Bronchial epithelial cell (primary cell): ENCODE results near the gene TMEM87A. TPM values are rescaled to one million over a fixed set of nuclear protein-coding genes. Genes with fewer than 3 reads are reported as not detected.

ENCODE experiments used
- DNase-seq: peaks from one replicate; pipeline ENCODE4 v3.0.0-alpha.2; 2010; ENCODE audit warnings: low read depth
- FAIRE-seq: peaks from 2 replicates; lab custom pipeline; 2011; peaks lifted over from hg19 to GRCh38; lab: Jason Lieb, UNC
- H3K27me3 ChIP-seq: 2 replicates; pipeline ENCODE4 v1.5.1; 2011; ENCODE audit warnings: low read length; ENCODE audit not compliant: control insufficient read depth, insufficient read depth
- H3K36me3 ChIP-seq: 2 replicates; pipeline ENCODE4 v1.5.1; 2011; ENCODE audit warnings: low read length; ENCODE audit not compliant: control insufficient read depth, insufficient read depth
- H3K4me3 ChIP-seq: 2 replicates; pipeline ENCODE4 v1.5.1; 2011; ENCODE audit warnings: mild to moderate bottlenecking, low read depth, low read length, control low read depth
- total RNA-seq: library from RNA; depleted of rRNA; stranded (reverse); fragments of >200 nt; gene quantifications from 2 replicates; pipeline ENCODE4 v1.2.1, GENCODE V29; 2014
- TF ChIP-seq, protein P1 (sequence below): IDR thresholded peaks from 2 replicates; pipeline ENCODE4 v1.5.1; 2011; ENCODE audit warnings: mild to moderate bottlenecking, moderate library complexity, low read length, control low read depth, inconsistent platforms; ENCODE audit not compliant: insufficient read depth, severe bottlenecking

Gene TMEM87A
- total RNA-seq, 1 donor from 2014 or later = 156 TPM

DNA sequence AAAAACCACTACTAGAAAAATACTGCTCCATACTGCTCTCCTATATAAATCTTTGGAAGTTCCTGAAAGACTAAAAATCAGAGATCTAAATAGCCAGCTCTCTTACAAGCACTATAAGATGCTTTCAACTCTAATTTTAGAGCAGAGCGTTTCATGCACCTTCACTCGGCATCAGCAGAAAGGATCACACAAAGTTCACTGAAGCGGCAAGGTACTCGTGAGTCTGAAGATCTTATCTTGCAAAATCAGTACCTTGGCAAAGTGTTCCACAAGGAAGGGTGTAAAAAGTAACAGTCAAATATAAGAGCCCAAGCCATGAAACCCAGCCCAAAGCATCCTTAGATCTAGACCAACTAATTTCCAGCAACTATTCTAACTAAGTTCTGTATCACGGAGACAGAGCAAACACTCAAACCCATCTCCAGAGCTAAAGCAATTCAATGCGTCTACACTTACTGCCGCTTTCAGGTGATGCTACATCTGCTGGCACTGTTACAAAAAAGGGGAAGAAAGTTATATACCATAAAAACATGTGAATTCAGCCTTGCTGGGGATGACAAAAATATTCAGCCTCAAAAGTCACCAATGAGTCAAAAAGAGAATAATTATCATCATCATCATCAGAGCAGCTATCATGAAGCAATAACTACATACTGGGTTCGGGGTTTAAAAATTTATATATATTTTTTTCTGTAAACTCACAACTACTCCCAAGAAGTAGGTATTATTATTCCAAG, 81.5 kb downstream of the TMEM87A start:
- peaks cover 6% of the 10 kb centered on the region for H3K36me3 ChIP-seq
- DNase-seq (no peak), FAIRE-seq (no peak)
- no peaks in the 10 kb centered on the region for H3K27me3 ChIP-seq
- TF ChIP-seq, protein P1, sequence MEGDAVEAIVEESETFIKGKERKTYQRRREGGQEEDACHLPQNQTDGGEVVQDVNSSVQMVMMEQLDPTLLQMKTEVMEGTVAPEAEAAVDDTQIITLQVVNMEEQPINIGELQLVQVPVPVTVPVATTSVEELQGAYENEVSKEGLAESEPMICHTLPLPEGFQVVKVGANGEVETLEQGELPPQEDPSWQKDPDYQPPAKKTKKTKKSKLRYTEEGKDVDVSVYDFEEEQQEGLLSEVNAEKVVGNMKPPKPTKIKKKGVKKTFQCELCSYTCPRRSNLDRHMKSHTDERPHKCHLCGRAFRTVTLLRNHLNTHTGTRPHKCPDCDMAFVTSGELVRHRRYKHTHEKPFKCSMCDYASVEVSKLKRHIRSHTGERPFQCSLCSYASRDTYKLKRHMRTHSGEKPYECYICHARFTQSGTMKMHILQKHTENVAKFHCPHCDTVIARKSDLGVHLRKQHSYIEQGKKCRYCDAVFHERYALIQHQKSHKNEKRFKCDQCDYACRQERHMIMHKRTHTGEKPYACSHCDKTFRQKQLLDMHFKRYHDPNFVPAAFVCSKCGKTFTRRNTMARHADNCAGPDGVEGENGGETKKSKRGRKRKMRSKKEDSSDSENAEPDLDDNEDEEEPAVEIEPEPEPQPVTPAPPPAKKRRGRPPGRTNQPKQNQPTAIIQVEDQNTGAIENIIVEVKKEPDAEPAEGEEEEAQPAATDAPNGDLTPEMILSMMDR = no peak
- H3K4me3 ChIP-seq = no peak overlapping the region

DNA sequence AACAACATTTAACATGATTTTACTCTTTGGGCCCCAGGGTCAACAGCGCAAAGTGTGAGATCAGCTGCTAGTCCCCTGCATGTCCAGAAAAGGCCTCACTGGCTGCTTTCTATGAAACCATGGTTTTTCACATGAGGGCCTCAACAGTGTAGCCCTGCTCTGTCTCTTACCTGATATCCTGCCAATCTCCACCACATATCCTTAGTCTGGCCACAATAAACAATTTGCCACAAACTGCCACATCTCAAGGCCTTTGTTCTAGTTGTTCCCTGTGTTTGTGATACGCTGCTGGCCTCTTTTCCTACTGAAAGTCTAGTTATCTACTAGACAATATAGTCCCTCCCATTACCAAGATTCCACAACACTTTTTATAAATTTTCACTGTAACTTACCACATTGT, 82.9 kb downstream of the TMEM87A start:
- Histone ChIP-seq H3K4me3 (no peak overlapping the region), H3K27me3 (no peaks in the 10 kb centered on the region), H3K36me3 (peaks cover 12% of the 10 kb centered on the region)
- TF ChIP-seq, protein P1 = no peak
- FAIRE-seq (no peak), DNase-seq (no peak)

DNA sequence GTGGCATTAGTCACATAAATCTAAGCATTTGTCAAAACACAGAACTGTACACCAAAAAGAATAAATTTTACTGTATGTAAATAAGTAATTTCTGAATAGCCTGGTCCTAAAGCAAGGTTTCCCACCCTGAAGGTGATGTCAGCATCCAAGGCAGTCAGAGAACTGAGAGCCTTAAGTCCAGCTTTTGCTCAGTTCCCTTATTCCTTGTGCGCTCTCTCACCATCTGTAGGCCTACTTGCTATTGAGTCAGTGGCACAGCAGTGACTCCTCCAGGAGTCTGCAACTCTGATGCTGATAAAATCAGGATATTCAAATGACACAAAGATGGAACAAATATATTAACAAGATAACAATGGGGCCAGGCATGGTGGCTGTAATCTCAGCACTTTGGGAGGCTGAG, 87.4 kb downstream of the TMEM87A start:
- FAIRE-seq = no peak
- peaks cover 16% of the 10 kb centered on the region for H3K36me3 ChIP-seq
- no peaks in the 10 kb centered on the region for H3K27me3 ChIP-seq
- no peak for DNase-seq
- H3K4me3 ChIP-seq = no peak overlapping the region
- TF ChIP-seq, protein P1 = no peak

DNA sequence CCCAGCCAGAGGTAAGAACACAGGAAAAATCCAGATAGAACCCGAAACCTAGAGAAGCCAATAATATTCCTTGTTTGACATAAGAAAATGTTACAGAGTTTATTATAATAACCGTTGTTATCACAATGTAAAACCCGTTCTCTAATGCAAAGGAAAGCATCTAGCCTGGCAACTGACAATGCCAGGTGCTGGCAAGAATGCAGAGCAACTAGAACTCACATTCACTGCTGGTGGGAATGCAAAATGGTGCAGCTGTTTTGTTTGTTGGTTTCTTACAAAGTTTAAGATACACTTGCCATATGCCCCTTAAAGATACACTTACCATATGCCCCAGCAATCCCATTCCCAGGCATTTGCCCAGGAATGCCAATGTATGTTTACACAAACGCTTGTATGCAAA, 88.5 kb downstream of the TMEM87A start:
- DNase-seq = no peak
- FAIRE-seq = no peak
- Histone ChIP-seq H3K4me3 (no peak overlapping the region), H3K27me3 (no peaks in the 10 kb centered on the region), H3K36me3 (peaks cover 15% of the 10 kb centered on the region)
- TF ChIP-seq, protein P1 = no peak

DNA sequence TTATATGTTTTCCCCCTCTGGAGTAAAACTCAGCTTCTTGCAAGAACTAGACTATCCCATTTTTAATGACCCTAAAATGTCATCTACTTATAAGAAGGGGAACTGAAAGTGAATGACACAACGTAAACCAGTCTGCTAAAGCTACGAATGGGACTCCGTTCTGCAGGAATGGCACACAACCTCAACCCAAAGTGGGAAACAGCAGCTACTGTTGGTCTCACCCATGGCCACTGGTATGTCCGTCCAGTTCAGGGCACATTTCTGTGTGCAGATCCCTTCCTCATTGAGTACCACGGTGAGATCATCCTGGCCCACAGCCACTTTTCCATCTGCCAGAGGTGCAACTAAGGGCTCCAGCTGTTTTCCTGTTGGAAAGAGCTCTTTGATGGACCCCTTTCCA, 88.9 kb downstream of the TMEM87A start:
- no peaks in the 10 kb centered on the region for H3K27me3 ChIP-seq
- FAIRE-seq (no peak), DNase-seq (no peak)
- peaks cover 17% of the 10 kb centered on the region for H3K36me3 ChIP-seq
- TF ChIP-seq, protein P1 = no peak
- no peak overlapping the region for H3K4me3 ChIP-seq

DNA sequence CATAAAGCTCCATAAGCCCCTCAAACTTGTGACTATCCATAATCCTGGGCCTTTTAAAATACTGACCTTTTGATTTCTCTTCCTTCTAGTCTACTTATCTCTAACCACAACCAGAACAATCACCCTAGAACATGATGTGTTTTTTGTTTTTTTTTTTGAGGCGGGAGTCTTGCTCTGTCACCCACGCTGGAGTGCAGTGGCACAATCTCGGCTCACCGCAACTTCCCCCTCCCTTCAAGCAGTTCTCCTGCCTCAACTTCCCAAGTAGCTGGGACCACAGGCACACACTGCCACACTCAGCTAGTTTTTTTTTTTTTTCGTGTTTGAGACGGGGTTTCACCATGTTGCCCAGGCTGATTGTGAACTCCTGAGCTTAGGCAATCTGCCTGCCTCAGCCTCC, 90.3 kb downstream of the TMEM87A start:
- Histone ChIP-seq H3K36me3 (peaks cover 17% of the 10 kb centered on the region), H3K4me3 (no peak overlapping the region), H3K27me3 (no peaks in the 10 kb centered on the region)
- FAIRE-seq = no peak
- TF ChIP-seq, protein P1 = no peak
- no peak for DNase-seq
